Measurements from ENCODE around the gene ZNF189.

- no peak for TF ChIP-seq EZH2phosphoT487 (IDR thresholded peaks at IDR 0.05; ENCODE audit: borderline replicate concordance)
- TF ChIP-seq, protein P1, sequence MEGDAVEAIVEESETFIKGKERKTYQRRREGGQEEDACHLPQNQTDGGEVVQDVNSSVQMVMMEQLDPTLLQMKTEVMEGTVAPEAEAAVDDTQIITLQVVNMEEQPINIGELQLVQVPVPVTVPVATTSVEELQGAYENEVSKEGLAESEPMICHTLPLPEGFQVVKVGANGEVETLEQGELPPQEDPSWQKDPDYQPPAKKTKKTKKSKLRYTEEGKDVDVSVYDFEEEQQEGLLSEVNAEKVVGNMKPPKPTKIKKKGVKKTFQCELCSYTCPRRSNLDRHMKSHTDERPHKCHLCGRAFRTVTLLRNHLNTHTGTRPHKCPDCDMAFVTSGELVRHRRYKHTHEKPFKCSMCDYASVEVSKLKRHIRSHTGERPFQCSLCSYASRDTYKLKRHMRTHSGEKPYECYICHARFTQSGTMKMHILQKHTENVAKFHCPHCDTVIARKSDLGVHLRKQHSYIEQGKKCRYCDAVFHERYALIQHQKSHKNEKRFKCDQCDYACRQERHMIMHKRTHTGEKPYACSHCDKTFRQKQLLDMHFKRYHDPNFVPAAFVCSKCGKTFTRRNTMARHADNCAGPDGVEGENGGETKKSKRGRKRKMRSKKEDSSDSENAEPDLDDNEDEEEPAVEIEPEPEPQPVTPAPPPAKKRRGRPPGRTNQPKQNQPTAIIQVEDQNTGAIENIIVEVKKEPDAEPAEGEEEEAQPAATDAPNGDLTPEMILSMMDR (conservative IDR thresholded peaks at IDR 0.05; ENCODE audit: low read length): no peak
Measured at GRCh38 chr9:101415578-101415977, 16.9 kb downstream of the ZNF189 start.

All from Loucy (cell line).